Umbilical cord (tissue), 2 donors: ENCODE measurements around the gene E2F3. TPM values are rescaled to one million over a fixed set of nuclear protein-coding genes. Genes with fewer than 3 reads are reported as not detected.

Source experiments
- DNase-seq: peaks from one replicate; pipeline ENCODE4 v3.0.0-alpha.2; 2015; ENCODE audit warnings: low spot score
- total RNA-seq: library from RNA; depleted of rRNA; stranded (reverse); fragments of >200 nt; gene quantifications from one replicate; pipeline ENCODE4 v1.2.3, GENCODE V29; 2014; ENCODE audit warnings: low replicate concordance; ENCODE audit not compliant: insufficient read depth

The E2F3 gene
- total RNA-seq, 1 donor from 2014 or later = 3.1 TPM

- peak; percentile 62 for DNase-seq
Observed at GRCh38 chr6:20402342-20403069, 827 bp downstream of the E2F3 start.

GRCh38 chr6:20403070-20403765, 1.5 kb downstream of the E2F3 start:
- peak; percentile 82 for DNase-seq

- DNase-seq = peak; percentile 51
Observed at GRCh38 chr6:20403766-20404640, 2.3 kb downstream of the E2F3 start.

- peak; percentile 52 for DNase-seq
Observed at GRCh38 chr6:20404641-20405032, 3.0 kb downstream of the E2F3 start.

- DNase-seq = no peak
Observed at GRCh38 chr6:20408851-20409250, 7.2 kb downstream of the E2F3 start.

GRCh38 chr6:20409427-20409971, 7.8 kb downstream of the E2F3 start:
- peak; percentile 4 for DNase-seq

DNA sequence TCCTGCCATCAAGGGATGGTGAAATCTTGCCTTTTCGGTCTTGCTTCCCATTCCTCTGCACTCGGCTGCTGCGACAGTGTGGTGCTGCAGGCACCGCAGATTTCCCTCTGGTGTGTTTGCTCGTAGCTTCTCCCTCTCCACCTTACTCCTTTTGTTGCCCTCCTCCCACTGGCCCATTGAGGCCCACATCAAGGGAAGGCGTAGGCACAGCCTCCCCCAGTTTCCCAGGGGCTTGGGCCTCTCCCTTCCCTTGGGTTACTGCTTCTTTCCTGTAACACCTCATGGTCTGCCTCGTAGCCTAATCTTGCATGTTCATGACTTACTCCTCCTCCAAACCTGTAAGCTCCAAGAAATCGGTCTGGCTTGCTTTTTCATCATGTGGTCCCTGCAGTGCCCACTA, 9.9 kb downstream of the E2F3 start:
- no peak for DNase-seq

- no peak for DNase-seq
Observed at GRCh38 chr6:20411953-20412681, 10.4 kb downstream of the E2F3 start.

GRCh38 chr6:20412682-20413073, 11.0 kb downstream of the E2F3 start:
- no peak for DNase-seq

DNA sequence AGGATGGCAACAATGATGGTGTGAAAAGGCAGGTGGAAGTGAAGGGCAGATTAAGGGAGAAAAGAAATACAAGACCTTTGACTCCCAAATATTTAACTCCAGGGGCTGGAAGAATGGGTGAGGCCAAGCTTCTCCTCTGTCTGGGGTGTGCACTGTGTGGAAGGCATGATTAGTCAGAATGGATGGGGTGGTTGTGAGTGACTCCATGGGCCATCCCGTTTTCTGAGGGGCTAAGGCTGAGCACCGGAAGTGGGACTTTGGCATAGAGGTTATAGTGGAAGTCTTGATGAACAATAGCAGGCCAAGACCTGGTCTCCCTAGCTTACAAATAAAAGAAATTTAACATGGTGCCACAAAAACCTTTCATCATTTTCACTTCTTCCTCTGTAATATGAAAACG, 12.1 kb downstream of the E2F3 start:
- DNase-seq = no peak

- no peak for DNase-seq
Observed at GRCh38 chr6:20414711-20415110, 13.0 kb downstream of the E2F3 start.

GRCh38 chr6:20415304-20415703, 13.6 kb downstream of the E2F3 start:
- DNase-seq = no peak

DNA sequence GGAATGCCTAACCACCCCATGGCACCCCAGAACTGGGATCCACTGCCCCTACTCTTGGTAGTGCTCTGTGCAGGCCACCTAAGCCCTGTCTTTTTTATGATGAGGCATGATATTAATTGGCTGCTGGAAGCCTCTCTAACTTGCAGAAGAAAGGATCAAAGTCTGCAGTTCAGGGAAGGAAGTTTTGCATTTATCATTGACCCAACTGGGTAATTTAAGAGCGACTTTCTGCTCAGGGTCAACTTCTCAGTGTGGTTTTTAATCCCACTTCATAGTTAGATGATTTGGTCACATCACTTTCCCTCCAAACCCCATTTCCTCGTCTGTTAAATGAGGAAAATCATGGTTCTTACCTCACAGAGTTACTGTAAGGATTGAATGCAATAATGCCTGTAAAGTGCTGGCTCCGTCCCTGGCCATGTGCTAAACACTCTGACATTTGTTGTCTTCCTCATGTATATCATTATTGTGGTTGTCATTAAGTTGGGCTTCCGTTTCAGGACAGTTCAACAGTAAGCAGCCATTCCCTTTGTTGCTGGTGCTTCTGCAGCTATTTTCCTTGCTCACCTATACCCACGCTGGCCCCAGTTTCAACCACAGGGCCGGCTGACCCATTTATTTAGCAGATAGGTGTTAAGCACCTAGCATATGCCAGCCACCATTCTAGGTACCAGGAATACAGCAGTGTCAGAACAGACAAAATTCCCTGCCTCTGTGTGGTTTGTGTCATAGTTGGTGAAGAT, 14.2 kb downstream of the E2F3 start:
- DNase-seq = no peak

DNA sequence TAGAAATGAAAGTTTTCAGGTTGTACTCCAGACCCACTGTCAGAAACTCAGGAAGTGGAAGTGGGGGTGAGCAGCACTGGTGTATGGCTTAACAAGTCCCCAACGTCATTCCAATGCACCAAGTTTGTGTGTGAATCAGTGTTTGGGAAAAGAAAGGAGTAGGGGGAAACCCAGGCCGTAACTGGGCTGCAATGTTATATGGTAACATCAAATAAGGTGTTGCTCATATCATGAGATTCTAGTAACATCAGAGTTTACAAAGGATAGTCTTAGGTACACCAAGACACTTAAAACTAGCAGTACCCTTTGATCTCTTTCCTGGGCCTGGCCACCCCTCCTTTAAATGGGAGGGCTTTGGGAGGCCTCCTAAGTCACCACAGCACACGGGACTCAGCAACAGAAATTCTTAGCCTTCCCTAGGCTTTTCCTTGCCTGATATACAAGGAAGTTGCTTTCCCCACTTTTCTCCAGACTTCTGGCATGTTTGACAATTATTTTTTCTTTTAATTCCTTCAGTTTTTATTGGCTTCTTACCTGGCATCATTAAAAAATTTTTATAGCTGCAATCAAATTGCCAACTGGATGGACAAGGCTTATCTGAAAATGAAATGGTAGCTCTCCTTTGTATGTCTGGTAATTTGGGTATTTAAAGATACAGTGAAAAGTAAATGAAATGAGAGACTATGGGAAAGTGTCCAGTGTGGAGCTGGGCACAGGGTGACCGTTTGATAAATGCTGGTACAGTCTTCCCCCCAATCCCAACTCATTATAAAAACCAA, 15.1 kb downstream of the E2F3 start:
- DNase-seq = no peak

DNA sequence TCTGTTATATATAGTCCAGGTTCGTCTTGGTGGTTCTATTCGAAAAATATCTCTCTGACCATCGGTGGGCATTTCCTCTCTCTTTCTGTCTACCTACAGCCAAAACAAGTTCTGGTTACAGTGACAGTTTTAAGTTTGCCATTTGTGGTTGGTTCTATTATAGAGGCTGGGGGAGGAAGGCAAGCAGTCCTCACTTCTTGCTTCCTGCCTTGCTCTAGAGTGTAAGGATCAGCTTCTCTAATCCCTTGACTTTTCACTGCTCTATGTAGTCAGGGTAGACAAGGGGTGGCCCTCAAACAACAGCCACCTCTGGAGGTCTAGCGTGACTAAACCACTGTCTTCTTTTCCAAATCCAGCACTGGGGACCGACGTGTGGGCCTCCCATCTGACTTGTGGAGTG, 16.1 kb downstream of the E2F3 start:
- DNase-seq = no peak

- DNase-seq = no peak
Observed at GRCh38 chr6:20426177-20427082, 24.8 kb downstream of the E2F3 start.

DNA sequence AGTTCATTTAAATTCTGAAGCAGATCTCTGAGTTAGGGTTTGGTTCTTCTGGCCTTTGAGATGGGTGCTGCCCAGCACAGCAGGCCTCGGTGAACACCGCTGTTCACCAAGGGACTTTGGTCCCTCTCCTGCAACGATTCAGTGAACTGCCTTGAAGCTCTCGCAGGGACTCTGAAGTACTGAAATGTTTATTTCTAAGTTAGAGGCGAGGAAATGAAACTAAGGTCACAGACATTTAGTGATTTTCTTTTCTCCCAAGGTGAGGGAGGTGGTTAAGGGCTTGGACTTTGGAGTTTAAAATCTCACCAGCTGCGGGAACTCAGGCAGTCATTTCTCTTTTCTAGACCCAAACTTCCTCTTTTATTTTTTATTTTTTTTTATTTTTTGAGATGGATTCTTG, 26.2 kb downstream of the E2F3 start:
- no peak for DNase-seq

DNA sequence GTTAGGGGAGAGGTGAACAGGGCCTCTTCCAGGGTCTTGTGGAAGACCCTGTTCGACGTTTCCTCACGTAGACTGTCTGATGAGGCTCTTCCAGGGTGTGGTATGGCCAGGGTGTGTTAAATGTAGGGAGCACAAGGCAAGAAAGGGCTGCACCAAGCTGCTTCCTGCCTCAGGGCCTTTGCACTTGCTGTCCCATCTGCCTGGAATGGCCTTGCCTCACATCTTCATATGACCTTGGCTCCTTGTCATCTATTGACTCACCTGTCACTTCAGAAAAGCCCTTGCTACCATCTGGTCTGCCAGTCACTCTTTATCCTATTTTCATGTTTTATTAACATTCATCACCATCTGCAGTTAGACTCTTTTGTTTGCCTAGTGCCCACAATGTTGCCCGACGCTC, 31.0 kb downstream of the E2F3 start:
- DNase-seq = no peak

DNA sequence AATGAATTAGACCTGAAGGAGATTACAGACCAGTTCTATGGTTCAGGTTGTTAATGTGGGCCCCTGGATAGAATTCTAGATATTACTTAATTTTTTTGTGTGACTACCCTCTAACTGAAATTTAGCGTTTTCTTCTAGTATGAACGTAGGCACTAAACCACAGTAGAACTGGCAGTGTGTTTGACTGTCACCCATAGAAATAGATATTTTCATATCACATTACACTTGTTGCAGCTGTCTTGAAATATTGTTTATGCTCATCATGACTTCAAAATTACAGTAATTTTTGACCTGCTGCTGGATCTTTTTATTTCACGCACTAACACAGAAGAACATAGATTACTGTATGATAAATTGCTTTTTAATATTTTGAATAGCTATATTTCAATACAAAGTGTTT, 31.6 kb downstream of the E2F3 start:
- DNase-seq = no peak
